ENCODE data around the gene PDE1C.

PDE1C gene

DNA sequence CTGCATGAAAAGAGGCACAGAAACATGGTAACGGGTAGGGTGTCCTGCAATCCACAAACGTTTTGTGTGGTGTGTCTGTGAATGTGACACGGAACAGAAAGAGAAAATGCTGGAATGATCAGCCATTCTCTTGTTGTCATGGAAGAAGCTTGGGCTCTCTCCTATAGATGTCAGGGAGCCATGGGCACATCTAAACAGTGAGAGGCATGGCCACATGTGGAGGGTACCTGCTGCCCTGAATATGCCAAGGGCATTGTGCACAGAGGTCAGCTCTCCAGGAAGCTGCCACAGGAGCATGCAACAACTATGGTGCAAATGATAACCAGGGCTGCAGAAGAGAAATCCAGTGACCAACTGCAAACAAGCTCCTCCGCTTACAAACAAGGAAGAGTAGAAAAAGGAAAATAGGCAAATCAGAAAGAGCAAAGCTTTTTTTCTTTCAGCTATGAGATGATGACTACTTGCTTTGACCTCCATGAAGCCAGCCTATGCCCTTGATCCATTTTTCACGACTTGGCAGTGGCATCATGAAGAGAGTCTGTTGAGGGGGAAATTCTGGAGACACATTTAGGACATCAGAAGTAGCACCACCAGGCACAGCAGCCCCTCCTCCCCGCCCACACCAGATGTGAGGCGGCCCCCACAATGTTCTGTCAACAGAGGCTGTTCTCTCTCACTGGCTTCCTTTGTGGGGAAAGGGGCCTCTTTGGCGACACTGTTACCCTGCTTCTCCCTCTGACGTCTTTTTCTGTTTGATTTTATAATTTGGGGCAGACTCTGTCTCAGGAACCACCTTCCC is 4.8 kb upstream of the PDE1C start:
- no peak for FAIRE-seq

DNA sequence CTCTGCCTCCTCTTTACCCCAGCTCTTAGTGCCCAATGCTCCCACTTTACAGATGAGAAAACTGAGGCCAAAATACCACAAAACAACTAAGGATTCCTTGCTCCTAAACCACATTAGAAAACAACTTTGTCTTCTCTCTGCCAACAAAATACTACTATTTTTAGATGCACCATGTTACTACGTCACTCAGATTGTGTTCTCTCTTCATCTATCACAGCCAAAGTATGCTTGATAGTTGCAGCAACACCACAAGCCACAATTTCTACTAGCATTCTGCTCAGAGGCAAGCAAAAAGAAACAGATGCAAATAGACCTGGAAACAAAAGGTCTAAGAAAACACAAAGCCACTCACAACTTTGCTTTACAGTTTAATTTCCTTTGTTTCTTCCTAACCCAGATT is 3.3 kb upstream of the PDE1C start:
- no peak for FAIRE-seq

DNA sequence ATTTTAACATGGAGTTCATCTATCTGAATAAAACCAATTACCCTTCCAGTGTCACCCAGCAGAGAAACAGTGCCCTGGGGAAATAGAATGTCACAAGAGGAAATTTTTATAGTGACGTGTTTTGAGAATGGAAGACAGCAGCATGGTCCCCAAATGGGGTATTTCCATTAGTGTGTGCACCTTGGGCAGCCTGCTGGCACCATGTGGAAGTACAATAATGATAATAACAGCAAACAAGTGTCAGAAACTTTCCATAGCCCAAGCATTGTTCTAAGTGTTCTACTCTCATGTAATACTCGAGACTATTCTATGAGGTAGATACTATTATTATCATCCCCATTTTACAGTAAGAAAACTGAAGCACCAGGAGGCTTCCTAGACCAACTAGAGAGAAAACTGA is 2.2 kb upstream of the PDE1C start:
- no peak for FAIRE-seq

DNA sequence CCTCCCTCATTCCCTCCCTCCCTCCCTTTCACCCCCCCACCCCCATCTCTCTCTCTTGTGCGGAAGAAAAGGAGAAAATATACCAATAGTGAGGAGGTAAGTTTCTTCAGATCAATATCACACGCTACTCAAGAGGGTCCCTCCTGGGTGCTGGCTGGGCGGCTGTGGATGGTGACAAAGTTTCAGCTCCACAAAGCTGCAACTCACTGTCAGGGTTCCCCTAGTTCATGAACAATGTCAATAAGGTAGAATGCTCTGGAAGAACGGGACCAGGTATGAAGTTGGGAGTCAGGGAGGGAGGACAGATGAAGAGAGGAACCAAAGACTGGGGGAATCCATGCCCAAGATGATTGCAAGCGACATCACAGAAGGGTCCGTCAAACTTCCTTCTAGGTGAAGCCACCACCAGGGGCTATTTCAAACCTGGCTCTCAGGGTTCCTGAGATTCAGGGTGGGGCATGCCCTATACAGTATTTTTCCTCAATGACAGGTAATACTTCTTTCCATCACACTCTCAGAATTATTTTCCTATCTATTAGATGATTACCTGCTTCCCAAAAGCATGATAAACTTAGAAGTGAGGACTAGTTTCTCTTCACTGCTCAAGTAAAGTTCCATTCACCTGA is 1.4 kb upstream of the PDE1C start:
- FAIRE-seq = no peak

DNA sequence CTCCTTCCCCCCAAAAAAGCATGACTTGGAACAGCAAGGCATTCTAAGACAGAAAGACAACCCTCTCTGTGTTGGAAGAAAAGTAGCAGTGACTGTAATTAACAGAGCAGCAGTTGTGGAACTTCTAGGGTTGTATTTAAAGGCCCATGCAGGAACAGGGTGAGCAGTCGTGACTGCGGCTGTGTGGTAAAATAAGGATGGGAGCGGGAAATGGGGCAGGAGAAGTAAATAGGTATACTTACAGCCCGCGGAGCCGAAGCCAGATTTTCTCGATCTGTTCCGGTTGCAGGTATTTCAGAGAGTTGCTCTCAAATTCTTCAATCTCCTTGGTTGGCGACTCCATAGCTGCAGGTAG is 179 bp downstream of the PDE1C start:
- FAIRE-seq = no peak

DNA sequence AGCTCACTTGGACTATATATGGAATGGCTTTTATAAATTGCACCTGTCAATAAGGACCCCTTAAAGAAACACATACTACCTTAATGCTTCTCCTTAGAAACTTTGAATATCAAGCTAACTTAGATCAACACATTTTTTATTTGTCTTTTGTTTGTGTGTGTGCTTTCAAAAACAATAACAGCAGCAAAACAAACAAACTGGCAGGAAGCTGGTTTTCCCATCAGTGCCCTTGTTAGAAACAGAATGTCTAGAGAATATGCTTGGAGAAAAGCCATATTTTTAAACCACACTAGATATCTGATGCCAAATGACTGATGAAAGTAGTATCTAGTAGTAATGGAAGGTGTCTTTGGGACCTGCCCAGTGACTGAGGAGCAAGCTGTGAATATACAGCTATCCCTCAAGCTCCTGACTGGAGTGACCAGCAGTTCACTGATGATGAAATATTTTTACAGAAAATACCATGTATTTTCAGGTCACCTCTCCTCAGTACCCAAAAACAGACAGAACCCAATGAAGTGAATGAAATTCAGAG is 1.0 kb downstream of the PDE1C start:
- FAIRE-seq = no peak

DNA sequence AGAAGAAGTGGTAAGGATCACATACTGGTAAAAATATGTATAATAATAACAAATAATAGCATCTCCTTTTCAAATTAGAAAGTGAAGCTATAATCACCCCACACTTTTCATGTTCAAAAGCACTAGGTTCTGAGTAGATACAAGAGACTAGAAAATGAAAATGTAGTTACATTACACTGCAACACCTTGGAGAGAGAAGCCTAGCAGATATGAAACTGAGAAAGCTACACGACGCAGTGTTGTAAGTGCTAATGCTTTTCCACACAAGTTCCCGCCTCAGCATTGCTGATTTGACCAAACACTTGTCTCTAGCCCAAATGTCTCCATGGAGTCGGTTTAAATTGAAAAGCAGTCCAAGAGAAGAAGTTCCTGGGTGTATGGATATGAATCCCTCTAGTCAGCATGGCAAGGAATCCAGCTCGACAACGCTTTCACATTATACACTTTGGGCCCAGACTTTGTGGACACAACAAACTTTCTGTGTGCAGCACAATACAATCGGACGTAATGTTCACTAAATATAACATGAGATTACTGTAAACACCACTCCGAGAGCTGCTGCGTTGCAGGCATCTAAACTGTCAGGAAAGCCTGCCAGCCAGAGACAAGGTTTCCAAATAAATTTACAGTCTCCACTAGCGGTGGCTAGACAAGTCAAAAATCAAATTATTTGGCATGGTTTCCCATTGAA is 1.7 kb downstream of the PDE1C start:
- no peak for FAIRE-seq

DNA sequence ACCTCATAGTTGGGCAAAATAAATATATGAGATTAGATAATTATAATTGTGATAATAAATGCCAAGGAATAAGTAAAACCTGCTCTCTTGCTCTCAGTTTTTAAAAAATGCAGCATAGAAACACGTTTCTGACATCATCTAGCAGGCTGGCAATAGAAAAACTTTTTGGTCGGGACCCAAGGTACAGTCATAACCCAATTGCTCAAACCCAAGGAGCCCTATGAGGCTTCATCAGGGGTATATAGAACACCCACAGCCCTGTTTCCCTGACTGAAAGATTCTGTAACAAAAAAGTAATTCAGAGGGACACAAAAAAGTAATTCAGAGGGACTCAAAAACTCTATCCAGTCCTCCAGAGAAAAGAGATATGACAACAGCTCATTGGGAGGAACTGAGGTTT is 3.8 kb downstream of the PDE1C start:
- FAIRE-seq = no peak

DNA sequence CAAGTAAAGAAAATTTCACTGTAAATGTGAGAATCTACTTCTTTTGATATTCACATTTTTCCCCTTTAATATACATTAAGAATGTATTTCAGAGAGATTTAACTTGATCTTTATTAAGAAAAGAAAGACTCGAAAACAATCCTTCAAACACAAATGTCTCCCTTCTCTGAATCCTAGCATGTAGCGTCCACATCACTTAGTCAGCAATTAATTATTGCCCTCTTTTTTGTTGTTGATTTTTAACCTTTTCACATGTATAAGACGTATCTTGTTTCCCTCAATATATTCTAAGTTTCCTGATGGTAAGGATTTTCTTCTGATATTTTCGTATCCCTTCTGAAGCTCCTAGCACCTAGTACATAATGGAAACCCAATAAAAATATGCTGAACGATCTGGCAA is 6.6 kb downstream of the PDE1C start:
- no peak for FAIRE-seq

DNA sequence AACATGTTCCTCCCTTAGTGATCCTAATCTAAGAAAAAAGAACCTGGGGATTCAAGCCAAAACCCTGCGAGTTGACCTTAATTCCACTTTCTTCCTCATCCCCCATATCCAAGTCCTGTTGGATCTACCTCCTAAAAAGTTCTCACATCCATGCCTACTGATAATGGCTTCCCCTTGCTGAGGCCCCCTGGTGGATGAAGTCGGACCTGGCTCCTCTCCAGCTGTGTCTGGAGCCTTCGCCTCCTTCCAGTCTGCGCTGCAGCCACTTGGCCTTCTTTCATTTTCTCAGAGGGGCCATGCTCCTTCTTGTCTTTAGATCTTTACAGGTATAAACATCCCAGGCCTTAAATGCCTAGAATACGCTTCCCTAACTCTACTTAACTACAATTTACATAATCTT is 8.1 kb downstream of the PDE1C start:
- FAIRE-seq = no peak

DNA sequence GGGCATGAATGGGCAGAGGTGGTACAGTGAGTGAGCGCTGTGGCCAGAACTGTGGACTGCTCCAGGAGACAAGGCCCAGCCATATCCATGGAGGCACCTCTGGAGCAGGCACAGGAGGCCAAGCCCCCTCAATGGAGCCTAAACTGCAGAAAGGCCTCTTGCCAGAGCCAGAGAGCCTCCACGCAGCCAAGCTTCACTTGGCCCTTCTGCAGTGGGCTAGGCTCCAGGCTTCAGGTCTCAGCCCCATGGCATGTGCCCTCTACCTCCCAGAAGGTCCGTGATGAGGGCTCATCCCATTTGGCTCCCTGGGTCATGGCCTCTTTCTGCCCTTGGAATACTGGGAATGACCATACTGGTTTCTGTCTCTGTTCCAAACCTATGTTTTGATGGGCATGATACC is 8.9 kb downstream of the PDE1C start:
- FAIRE-seq = no peak

DNA sequence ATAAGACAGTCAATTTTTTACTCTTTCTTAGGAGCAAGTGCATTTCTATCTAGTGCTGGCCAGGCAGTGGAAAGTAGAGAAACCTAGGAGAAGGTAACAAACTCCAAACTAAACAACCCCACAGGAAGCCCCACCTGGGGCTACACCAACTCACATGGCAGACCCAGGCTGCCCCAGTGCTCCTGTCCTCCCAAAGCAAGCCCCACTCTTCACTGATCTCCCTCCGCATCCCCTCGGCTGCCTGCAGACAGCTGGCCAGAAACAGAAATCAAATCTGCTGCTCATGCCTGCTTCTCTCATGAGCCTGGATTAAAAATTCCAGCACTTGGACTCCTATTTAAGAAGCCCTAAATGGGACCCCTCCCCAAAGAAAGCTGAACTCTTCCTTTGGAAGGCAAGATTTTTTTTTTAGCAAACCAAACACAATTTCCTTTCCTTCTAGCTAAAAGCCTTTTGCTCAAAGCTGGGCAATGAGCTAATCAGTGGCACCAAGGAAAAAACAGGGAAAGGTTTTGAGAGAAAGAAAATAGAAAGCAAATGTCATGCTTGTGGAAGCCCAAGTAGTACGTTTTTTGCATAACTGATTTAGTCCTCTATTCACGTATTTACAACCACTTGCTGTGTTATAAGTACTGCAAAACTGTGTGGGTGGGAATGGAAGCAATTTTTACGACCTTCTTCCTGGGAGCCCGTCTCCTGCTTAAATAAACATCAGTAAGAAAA is 10.8 kb downstream of the PDE1C start:
- FAIRE-seq = no peak

DNA sequence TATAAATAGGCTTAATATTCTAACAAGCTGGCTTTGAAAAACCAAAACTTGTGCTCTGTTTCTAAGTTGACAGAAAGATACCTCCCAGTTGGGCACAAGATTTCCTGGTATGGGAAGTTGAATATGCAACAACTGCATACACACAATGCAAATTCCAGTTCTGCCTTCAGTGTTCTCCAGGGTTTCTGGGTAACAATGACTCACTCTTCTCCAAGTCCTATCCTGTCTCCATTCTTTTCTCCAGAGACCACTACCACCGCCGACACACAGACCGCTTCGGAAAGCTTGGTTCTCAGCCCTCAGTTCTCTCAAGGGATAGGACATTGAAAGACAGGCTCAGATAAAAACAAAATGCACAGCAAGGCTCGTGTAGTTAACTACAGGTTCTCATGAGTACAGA is 12.2 kb downstream of the PDE1C start:
- no peak for FAIRE-seq

DNA sequence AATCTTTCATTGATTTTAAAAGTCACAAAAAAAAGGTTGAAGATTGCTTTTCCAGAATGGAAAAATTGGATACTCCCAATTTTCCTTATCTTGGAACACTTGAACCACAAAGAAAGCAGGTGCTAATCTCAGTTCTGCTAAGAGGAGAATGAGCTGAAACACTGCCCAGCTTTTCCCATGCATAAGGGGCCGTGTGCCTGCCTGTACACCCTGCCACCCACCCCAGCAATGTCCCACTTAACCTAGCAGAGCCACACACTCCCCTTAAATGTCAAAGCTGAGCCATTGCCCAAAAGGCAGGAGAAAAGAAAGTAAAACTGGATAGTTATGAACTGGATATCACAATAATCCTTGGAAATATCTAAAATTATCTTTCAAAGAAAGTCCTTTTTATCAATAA is 13.4 kb downstream of the PDE1C start:
- FAIRE-seq = no peak

DNA sequence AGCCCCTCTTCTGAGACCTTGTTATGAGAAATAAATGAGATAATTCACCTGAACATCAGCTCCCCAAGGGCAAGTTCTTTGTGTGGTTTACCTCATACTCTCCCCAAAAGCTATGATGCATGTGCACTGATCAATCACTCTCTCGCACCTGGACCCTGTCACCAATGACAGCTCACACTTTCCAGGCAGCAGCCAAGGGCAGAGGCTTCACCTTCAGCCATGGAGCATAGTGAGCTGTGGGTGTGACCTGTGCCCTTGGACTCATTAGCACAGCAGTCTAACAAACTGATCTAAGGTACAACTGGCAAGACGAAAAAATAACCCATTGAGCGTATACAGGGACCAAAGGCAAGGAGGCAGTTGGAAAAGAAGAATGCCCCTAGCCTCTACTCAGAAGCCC is 17.0 kb downstream of the PDE1C start:
- no peak for FAIRE-seq

DNA sequence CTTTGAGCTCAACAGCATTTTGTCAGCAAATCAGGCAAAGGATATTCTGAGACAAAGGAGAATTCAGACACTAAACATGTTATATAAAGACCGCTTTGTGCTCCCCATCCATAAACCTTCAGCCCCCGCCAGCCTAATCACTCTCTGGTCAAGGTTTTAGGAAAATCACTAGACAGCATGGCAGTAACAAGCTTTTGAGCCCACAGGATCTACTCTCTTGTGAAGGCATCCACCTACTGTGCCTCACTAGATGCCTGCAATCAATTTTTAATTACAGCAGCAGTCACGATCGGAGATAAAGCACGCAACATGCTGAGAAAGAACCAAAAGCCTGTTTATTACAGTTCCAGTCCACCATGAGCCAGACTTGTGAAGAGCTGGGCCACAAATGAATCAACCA is 19.1 kb downstream of the PDE1C start:
- FAIRE-seq = no peak

DNA sequence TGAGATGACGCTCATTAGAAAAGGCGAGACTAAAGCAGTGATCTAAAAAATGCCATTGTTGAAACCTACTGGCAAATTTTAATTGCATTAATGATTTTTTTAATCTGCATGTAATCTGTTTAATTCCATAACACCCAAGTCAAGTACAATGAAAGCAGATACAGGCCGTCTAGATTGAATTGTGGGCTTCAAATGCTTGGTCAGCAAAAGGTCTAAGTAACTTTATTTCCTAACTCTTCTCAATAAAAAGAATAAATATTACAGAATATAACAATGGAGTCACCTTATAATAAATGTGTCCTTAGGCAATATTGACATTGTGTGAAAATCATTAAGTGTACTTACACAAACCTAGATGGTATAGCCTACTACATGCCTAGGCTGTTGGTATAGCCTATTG is 20.6 kb downstream of the PDE1C start:
- FAIRE-seq = no peak

DNA sequence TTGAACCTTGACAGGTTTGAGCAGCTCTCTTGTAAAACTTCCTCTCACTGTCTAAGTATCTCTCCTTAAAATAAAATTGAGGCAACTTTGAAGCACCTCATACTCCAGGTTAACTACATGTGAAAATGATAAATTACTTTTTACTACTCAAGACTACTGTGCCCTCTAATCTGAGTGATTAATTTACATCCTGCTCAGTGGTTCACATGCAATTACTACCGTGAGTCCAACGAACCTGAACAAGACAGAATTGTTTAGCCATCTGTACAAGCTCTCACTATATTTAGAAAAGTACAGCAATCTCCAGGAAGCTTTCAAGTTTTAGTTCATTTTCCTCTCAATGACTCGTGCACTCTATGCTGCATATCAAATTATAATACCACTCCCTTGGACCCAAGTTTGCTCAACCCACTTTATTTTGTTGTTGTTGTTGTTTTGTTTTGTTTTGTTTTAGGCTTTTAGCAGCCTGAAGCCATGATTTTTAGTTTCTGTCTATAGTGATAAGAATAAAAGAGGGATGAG is 21.2 kb downstream of the PDE1C start:
- no peak for FAIRE-seq

DNA sequence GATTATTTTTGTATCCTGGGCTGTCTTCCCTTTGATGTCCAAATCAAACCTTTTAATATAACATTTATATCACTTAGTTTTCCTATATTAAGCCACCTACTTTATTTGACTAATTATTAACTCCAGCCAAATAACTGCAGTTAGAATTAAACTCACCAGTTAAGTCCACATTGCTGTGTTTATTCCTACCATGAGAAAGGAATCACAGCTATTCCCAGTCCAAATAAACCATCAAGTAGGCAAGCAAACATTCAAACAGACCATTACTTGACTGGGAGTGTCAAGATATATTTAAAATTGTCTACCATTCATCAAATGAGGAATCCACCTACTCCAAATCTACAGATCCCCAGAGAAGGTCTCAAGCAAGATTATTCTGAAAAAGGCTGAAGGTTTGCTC is 22.4 kb downstream of the PDE1C start:
- no peak for FAIRE-seq

DNA sequence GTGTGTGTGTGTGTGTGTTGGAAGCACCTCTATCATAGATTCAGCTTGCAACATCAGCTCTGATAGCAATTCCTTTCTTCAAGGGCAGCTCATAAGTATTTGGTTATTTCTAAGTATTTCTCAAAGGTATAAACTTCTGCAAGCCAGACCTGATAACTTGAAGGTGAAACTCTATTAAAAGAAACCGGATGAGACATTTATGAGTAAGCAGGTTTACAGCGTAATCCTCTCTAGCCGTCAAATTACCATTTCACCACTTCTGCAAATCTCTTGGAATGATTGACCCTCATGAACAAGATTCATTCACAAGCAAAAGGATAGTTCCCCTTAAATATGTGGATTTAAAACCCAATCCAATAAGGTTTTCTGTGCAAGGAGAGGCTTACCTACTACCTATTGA is 23.1 kb downstream of the PDE1C start:
- no peak for FAIRE-seq

DNA sequence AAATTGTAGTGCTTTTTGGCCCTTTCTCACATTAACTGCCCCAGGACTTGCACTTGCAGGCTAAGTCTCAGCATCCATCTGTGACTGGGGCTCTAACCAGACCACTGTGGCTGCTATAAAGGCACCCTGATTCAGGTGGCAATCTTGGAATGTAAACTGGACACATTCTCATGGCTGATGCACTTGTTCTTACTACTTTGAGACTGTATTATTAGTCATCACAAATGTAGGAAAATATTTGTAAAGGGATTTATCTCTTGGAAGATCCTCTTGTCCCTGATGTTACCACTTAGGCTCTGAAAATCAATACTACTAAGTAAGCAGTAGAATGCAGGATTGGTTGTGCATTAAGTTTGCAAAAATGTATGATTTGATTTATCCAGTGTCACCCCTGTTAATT is 25.0 kb downstream of the PDE1C start:
- no peak for FAIRE-seq

DNA sequence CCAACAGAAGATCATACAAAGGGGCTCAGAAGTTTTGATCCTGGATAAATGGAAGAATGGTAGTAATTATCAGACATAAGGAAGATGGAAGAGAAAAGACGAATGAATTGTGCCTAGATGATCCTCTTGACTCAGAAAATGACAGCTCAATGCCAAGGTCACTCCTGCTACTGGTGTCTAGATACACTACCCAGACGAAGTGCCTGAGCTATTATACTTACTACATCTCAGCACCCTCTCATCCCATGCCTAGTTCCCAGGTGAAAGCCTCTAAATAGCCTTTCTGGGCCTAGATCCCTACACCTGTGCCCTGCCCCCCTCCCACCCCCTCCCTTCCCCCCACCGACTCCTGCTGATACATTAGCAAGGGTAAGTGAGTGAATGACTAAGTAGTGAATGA is 25.5 kb downstream of the PDE1C start:
- FAIRE-seq = no peak

DNA sequence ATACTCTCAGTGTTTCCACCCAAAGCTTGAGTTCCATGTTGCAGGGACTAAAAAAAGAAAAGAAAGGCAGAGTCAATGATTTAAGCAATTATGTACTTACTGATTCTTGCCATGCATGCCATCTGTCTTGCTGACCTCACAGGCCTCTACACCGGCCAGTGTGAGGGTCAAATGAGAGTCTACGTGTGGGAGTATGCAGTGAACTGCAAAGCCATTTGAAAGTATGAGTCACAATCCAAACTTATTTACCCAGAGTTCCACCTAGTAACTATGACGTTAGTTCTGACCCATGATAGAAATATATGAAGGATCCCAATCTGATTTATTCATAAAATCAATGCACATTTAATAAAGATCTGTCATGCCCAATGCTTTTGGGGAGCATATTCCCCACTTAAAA is 26.5 kb downstream of the PDE1C start:
- no peak for FAIRE-seq

Data from islet of Langerhans (tissue), 1 donor.